GM12873 (cell line): ENCODE results near the gene PLIN4.
A peak's percentile ranks its signal among the peaks of the same experiment; 100 is the strongest.

Source experiments
- CTCF ChIP-seq: IDR thresholded peaks from 2 replicates; pipeline ENCODE4 v1.5.1; 2012; ENCODE audit warnings: low read depth, mild to moderate bottlenecking, moderate library complexity, low read length, control low read depth; ENCODE audit not compliant: insufficient read depth; ENCODE audit errors: missing control alignments

Gene PLIN4, protein sequence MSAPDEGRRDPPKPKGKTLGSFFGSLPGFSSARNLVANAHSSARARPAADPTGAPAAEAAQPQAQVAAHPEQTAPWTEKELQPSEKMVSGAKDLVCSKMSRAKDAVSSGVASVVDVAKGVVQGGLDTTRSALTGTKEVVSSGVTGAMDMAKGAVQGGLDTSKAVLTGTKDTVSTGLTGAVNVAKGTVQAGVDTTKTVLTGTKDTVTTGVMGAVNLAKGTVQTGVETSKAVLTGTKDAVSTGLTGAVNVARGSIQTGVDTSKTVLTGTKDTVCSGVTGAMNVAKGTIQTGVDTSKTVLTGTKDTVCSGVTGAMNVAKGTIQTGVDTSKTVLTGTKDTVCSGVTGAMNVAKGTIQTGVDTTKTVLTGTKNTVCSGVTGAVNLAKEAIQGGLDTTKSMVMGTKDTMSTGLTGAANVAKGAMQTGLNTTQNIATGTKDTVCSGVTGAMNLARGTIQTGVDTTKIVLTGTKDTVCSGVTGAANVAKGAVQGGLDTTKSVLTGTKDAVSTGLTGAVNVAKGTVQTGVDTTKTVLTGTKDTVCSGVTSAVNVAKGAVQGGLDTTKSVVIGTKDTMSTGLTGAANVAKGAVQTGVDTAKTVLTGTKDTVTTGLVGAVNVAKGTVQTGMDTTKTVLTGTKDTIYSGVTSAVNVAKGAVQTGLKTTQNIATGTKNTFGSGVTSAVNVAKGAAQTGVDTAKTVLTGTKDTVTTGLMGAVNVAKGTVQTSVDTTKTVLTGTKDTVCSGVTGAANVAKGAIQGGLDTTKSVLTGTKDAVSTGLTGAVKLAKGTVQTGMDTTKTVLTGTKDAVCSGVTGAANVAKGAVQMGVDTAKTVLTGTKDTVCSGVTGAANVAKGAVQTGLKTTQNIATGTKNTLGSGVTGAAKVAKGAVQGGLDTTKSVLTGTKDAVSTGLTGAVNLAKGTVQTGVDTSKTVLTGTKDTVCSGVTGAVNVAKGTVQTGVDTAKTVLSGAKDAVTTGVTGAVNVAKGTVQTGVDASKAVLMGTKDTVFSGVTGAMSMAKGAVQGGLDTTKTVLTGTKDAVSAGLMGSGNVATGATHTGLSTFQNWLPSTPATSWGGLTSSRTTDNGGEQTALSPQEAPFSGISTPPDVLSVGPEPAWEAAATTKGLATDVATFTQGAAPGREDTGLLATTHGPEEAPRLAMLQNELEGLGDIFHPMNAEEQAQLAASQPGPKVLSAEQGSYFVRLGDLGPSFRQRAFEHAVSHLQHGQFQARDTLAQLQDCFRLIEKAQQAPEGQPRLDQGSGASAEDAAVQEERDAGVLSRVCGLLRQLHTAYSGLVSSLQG (N-terminal part only)

GRCh38 chr19:4518345-4519171 lies at the start of gene PLIN4:
Gene PLIN4 (minus strand): TSS chr19:4518486. CDS start chr19:4518272, 214 bp downstream.
- no peak for TF ChIP-seq CTCF

DNA sequence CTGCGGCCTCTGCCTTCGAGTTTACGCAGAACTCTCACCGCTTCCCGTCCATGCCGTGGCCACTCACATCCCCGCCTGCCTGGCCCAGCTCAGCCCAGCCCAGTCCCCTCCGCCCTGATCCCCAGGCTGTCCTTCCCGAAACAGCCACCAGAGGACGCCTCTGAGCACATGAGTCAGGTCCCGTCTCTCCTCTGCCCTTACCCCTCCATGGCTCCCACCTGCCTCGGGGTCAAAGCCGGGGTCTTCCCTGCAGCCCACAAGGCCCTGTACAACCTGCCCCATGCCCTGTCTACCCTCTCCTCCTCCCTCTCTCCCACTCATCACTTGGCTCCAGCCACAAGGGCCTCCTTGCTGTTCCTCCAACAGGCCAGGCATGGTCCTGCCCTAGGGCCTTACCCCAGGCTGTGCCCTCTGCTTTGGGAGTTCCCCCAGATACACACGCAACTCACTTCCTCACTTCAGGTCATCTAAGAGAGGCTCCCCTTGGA lies 49.3 kb upstream of the PLIN4 start:
- peak; percentile 96 for TF ChIP-seq CTCF

- no peak for TF ChIP-seq CTCF
Observed at GRCh38 chr19:4566402-4567051, 48.2 kb upstream of the PLIN4 start.

- TF ChIP-seq CTCF = no peak
Observed at GRCh38 chr19:4559569-4559968, 41.3 kb upstream of the PLIN4 start, which contains the start of gene SEMA6B. Gene SEMA6B (minus strand): TSS chr19:4559684. CDS start chr19:4558457, 1,227 bp downstream.

DNA sequence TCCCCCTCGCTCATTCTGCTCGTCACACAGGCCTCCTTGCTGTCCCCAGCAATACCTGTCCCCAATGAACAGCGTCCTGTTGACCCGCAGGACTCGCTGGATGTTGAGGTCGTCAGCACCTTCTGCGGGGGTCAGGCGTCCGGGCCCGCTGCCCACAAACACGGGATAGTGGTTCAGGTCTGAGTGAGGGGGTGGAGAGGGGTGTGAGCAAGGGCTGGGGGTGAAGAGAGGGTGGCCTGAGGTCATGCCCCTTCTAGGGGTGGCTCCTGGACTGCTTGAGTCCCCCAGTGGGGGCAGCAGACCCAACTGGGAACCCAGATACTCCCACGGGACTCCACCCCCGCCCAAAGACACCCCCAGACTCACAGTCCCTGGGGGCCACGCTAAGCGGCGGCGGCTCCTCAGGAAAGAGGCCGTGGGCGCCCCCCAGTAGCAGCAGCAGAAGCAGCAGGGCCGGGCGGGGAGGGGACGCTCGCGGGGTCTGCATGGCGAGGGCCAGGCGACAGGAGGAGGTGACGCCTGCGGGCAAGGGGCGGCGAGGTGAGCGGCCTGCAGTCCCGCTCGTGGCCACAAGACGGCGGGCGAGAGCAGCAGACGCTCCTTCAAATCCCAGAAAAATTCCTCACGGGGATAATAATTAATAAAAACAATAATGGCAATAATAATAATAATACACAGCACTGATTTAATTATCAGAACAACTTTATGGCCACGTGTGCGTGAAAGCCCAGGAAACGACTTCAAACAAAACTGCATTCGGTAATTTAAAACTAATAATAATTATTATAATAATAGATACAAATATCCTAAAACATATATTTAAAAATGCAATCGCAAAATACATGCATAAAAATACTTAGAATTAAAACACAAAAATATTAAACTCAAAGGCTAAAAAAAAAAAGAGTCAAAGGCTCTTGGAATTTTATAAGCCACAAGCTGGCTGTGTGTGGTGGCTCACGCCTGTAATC lies 40.0 kb upstream of the PLIN4 start:
- peak; percentile 95 for TF ChIP-seq CTCF
